WERI-Rb-1 (cell line): Measurements from ENCODE around the gene SBK3.

Experiments used
- DNase-seq: peaks from one replicate; pipeline ENCODE4 v3.0.0-alpha.2; 2020
- H3K27ac ChIP-seq: fragments of 250-450 bp; sonication (Bioruptor Pico); 2 replicates; pipeline ENCODE4 v1.5.1; 2020; ENCODE audit warnings: mild to moderate bottlenecking, moderate library complexity
- H3K27me3 ChIP-seq: fragments of 250-450 bp; sonication (Bioruptor Pico); 2 replicates; pipeline ENCODE4 v1.5.1; 2021; ENCODE audit warnings: mild to moderate bottlenecking, low read depth, moderate library complexity; ENCODE audit not compliant: insufficient read depth, severe bottlenecking
- H3K36me3 ChIP-seq: fragments of 250-450 bp; sonication (Bioruptor Pico); 2 replicates; pipeline ENCODE4 v1.5.1; 2020; ENCODE audit warnings: mild to moderate bottlenecking, moderate library complexity
- H3K4me3 ChIP-seq: 2 replicates; pipeline ENCODE4 v1.5.1; 2011; ENCODE audit warnings: low read depth, mild to moderate bottlenecking, control low read depth, low read length
- H3K9me3 ChIP-seq: fragments of 250-450 bp; sonication (Bioruptor Pico); 2 replicates; pipeline ENCODE4 v1.5.1; 2021; ENCODE audit warnings: mild to moderate bottlenecking, moderate library complexity; ENCODE audit not compliant: severe bottlenecking
- TF ChIP-seq, protein P1 (sequence below): IDR thresholded peaks from 2 replicates; pipeline ENCODE4 v1.5.1; 2011; ENCODE audit warnings: low read depth, mild to moderate bottlenecking, control low read depth, inconsistent platforms, low read length

The SBK3 gene

DNA sequence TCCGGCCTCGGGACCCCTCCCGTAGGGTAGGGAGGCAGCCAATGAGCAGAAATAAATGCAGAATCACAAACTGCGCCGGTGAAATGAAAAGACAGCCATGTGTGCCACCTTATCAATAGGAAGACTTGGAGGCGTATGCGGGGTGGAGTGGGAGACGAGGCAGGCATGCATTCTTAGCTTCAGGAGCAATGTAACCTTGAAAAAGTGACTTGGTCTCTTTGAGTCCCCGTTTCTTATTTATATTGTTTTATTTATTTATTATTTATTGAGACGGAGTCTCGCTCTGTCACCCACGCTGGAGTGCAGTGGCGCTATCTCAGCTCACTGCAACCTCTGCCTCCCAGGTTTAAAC is 41.1 kb downstream of the SBK3 start:
- Histone ChIP-seq H3K9me3 (peaks cover 22% of the 10 kb centered on the region), H3K27me3 (no peaks in the 10 kb centered on the region), H3K36me3 (peaks cover 5% of the 10 kb centered on the region), H3K4me3 (no peak overlapping the region; the same call in 1 of the 2 replicates), H3K27ac (peak overlapping the region; percentile 83; the same call in 1 of the 2 replicates)
- DNase-seq: no peak
- TF ChIP-seq, protein P1, sequence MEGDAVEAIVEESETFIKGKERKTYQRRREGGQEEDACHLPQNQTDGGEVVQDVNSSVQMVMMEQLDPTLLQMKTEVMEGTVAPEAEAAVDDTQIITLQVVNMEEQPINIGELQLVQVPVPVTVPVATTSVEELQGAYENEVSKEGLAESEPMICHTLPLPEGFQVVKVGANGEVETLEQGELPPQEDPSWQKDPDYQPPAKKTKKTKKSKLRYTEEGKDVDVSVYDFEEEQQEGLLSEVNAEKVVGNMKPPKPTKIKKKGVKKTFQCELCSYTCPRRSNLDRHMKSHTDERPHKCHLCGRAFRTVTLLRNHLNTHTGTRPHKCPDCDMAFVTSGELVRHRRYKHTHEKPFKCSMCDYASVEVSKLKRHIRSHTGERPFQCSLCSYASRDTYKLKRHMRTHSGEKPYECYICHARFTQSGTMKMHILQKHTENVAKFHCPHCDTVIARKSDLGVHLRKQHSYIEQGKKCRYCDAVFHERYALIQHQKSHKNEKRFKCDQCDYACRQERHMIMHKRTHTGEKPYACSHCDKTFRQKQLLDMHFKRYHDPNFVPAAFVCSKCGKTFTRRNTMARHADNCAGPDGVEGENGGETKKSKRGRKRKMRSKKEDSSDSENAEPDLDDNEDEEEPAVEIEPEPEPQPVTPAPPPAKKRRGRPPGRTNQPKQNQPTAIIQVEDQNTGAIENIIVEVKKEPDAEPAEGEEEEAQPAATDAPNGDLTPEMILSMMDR: no peak

GRCh38 chr19:55503502-55504251 is 41.7 kb downstream of the SBK3 start:
- H3K36me3 ChIP-seq: peaks cover 5% of the 10 kb centered on the region
- DNase-seq: peak; percentile 93
- TF ChIP-seq, protein P1: peak; percentile 90
- peaks cover 22% of the 10 kb centered on the region for H3K9me3 ChIP-seq
- peak overlapping the region; percentile 83 for H3K27ac ChIP-seq
- H3K27me3 ChIP-seq: no peaks in the 10 kb centered on the region
- peak overlapping the region; percentile 50 for H3K4me3 ChIP-seq

GRCh38 chr19:55503157-55503501 is 42.2 kb downstream of the SBK3 start:
- Histone ChIP-seq H3K9me3 (peaks cover 22% of the 10 kb centered on the region), H3K36me3 (peaks cover 5% of the 10 kb centered on the region), H3K4me3 (no peak overlapping the region), H3K27me3 (no peaks in the 10 kb centered on the region), H3K27ac (peak overlapping the region; percentile 83)
- TF ChIP-seq, protein P1: no peak
- DNase-seq: no peak

- Histone ChIP-seq H3K27me3 (no peaks in the 10 kb centered on the region), H3K4me3 (no peak overlapping the region), H3K27ac (no peak overlapping the region), H3K36me3 (peaks cover 5% of the 10 kb centered on the region), H3K9me3 (peaks cover 22% of the 10 kb centered on the region)
- DNase-seq: no peak
- TF ChIP-seq, protein P1: no peak
These were observed 43.0 kb downstream of the SBK3 start for GRCh38 chr19:55502197-55502952.

DNA sequence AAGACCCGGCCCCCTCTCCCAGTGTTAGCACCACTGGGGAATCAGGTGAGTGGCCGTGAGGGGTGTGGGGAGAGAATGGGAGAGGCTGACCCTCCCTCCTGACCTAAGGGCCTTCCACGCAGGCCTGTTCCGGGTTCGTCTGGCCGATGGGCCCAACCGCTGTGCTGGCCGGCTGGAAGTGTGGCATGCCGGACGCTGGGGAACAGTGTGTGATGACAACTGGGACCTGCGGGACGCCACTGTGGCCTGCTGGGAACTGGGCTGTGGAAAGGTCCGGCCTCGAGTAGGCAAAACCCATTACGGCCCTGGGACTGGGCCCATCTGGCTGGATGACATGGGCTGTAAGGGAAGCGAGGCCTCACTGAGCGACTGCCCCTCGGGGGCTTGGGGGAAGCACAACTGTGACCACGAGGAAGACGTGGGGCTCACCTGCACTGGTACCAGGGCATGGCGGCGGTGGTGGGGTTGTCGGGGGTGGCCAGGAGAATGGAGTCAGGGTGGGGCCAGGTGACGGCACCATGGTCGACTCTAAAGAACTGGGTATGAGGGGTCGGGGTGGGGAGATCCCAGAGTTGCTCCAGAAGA is 44.9 kb downstream of the SBK3 start:
- H3K27ac ChIP-seq: no peak overlapping the region
- no peak overlapping the region for H3K4me3 ChIP-seq
- no peaks in the 10 kb centered on the region for H3K27me3 ChIP-seq
- no peak for DNase-seq
- H3K36me3 ChIP-seq: peaks cover 5% of the 10 kb centered on the region
- TF ChIP-seq, protein P1: no peak
- H3K9me3 ChIP-seq: peaks cover 22% of the 10 kb centered on the region
